GM23338 (cell line): ENCODE results near the gene PTPN7. TPM values are rescaled to one million over a fixed set of nuclear protein-coding genes. Genes with fewer than 3 reads are reported as not detected.

Experiments used
- ATAC-seq: fragments of 200-7000 bp; cut with Tn5 transposase; 3 replicates; pipeline ENCODE4 v1.9.1; 2020
- DNase-seq: peaks from one replicate; pipeline ENCODE4 v3.0.0-alpha.2; 2015; ENCODE audit warnings: low spot score
- H2AFZ ChIP-seq: fragments of 200-600 bp; sonication (generic); 2 replicates; pipeline ENCODE4 v1.8.0; 2016; ENCODE audit warnings: antibody characterized with exemption, mild to moderate bottlenecking, moderate library complexity
- H3F3A ChIP-seq: fragments of 200-600 bp; sonication (generic); replicated peaks from 2 replicates; pipeline ENCODE4 v1.8.0; 2017; ENCODE audit warnings: antibody characterized with exemption, mixed run types, low read depth
- H3K27ac ChIP-seq: fragments of 200-600 bp; sonication (generic); 2 replicates; pipeline ENCODE4 v1.6.1; 2016; ENCODE audit warnings: low read depth
- H3K27me3 ChIP-seq: fragments of 200-600 bp; sonication (generic); 2 replicates; pipeline ENCODE4 v1.8.0; 2016; ENCODE audit warnings: mild to moderate bottlenecking, mixed run types, moderate library complexity; ENCODE audit not compliant: insufficient read depth
- H3K36me3 ChIP-seq: fragments of 200-600 bp; sonication (generic); 2 replicates; pipeline ENCODE4 v1.8.0; 2016; ENCODE audit warnings: mild to moderate bottlenecking; ENCODE audit not compliant: insufficient read depth
- H3K4me1 ChIP-seq: fragments of 200-600 bp; sonication (generic); 2 replicates; pipeline ENCODE4 v1.8.0; 2016; ENCODE audit warnings: mild to moderate bottlenecking, moderate library complexity; ENCODE audit not compliant: insufficient read depth
- H3K4me2 ChIP-seq: fragments of 200-600 bp; sonication (generic); 2 replicates; pipeline ENCODE4 v1.7.1; 2017; ENCODE audit warnings: mixed run types
- H3K4me3 ChIP-seq: fragments of 200-600 bp; sonication (generic); 2 replicates; pipeline ENCODE4 v1.6.1; 2016; ENCODE audit warnings: mixed run types
- H3K79me2 ChIP-seq: fragments of 200-600 bp; sonication (generic); replicated peaks from 2 replicates; pipeline ENCODE4 v1.8.0; 2017; ENCODE audit warnings: mild to moderate bottlenecking; ENCODE audit not compliant: insufficient read depth
- H3K9me2 ChIP-seq: fragments of 200-600 bp; sonication (generic); 2 replicates; pipeline ENCODE4 v1.8.0; 2017; ENCODE audit not compliant: insufficient read depth
- H4K20me1 ChIP-seq: fragments of 200-600 bp; sonication (generic); replicated peaks from 2 replicates; pipeline ENCODE4 v1.8.0; 2017; ENCODE audit warnings: mild to moderate bottlenecking; ENCODE audit not compliant: insufficient read depth
- H3K27ac Mint-ChIP-seq: 2 replicates; pipeline ENCODE4 v1.8.0; 2020; ENCODE audit warnings: inconsistent platforms, mild to moderate bottlenecking, moderate library complexity, mixed read lengths
- H3K27me3 Mint-ChIP-seq: 3 replicates; pipeline ENCODE4 v1.8.0; 2022; ENCODE audit warnings: low read depth, mild to moderate bottlenecking, moderate library complexity, mixed read lengths, inconsistent platforms; ENCODE audit not compliant: insufficient read depth, poor library complexity
- H3K36me3 Mint-ChIP-seq: 3 replicates; pipeline ENCODE4 v1.8.0; 2021; ENCODE audit warnings: low read depth, mild to moderate bottlenecking, inconsistent platforms, moderate library complexity, mixed read lengths
- H3K4me1 Mint-ChIP-seq: 3 replicates; pipeline ENCODE4 v1.8.0; 2020; ENCODE audit warnings: mild to moderate bottlenecking, inconsistent platforms, mixed read lengths
- H3K4me3 Mint-ChIP-seq: 3 replicates; pipeline ENCODE4 v1.8.0; 2021; ENCODE audit warnings: moderate library complexity, mild to moderate bottlenecking, inconsistent platforms, mixed read lengths
- H3K9me3 Mint-ChIP-seq: 3 replicates; pipeline ENCODE4 v1.8.0; 2020; ENCODE audit warnings: moderate library complexity, mild to moderate bottlenecking, inconsistent platforms, mixed read lengths
- CREB1 ChIP-seq: fragments of 250-450 bp; sonication (Bioruptor Pico); IDR thresholded peaks from 2 replicates; pipeline ENCODE4 v1.5.0; 2020; ENCODE audit warnings: low read depth, mild to moderate bottlenecking, moderate library complexity
- EZH2 ChIP-seq: fragments of 200-600 bp; sonication (generic); IDR thresholded peaks from one replicate; pipeline ENCODE4 v1.8.0; 2017; ENCODE audit warnings: antibody characterized with exemption, mild to moderate bottlenecking, low read depth; ENCODE audit not compliant: unreplicated experiment
- JUNB ChIP-seq: IDR thresholded peaks from one replicate; pipeline ENCODE4 v1.6.1; 2016; ENCODE audit warnings: antibody characterized with exemption; ENCODE audit not compliant: unreplicated experiment
- NANOG ChIP-seq: IDR thresholded peaks from 2 replicates; pipeline ENCODE4 v1.6.1; 2016; ENCODE audit warnings: antibody characterized with exemption, borderline replicate concordance
- POLR2AphosphoS5 ChIP-seq: IDR thresholded peaks from 2 replicates; pipeline ENCODE4 v1.6.1; 2016; ENCODE audit warnings: antibody characterized with exemption, low read depth
- STAT1 ChIP-seq: IDR thresholded peaks from one replicate; pipeline ENCODE4 v1.6.1; 2016; ENCODE audit warnings: antibody characterized with exemption; ENCODE audit not compliant: unreplicated experiment
- ZNF331 ChIP-seq: fragments of 250-450 bp; sonication (Bioruptor Pico); IDR thresholded peaks from 2 replicates; pipeline ENCODE4 v1.5.0; 2020; ENCODE audit warnings: low read depth, mild to moderate bottlenecking, moderate library complexity
- polyA plus RNA-seq: library from polyadenylated mRNA; unstranded; fragments of >200 nt; fragmentation: Nextera tagmentation; extraction: Ambion mirVana; gene quantifications from 2 replicates; pipeline ENCODE4 v1.2.1, GENCODE V29; 2016
- total RNA-seq: library from RNA; depleted of rRNA; stranded (reverse); fragments of >200 nt; shearing (Covaris generic); gene quantifications from 2 replicates; pipeline ENCODE4 v1.2.3, GENCODE V29; 2014
- TF ChIP-seq, protein P1 (sequence below), 2 experiments: fragments of 200-600 bp in 1 of 2; sonication (generic) in 1 of 2; conservative IDR thresholded peaks; 2 replicates each; pipeline versions ENCODE4 v1.5.1 to v1.6.1; 2016 to 2017; ENCODE audit warnings: antibody characterized with exemption in 2 of 2, low read depth in 2 of 2, mild to moderate bottlenecking in 2 of 2, moderate library complexity in 1 of 2
- TF ChIP-seq, protein P2 (sequence below): IDR thresholded peaks from one replicate; pipeline ENCODE4 v1.6.1; 2018; ENCODE audit warnings: antibody characterized with exemption; ENCODE audit not compliant: unreplicated experiment
- TF ChIP-seq, protein P3 (sequence below): IDR thresholded peaks from 2 replicates; pipeline ENCODE4 v1.6.1; 2016; ENCODE audit warnings: antibody characterized with exemption

Gene PTPN7
- total and polyA plus RNA-seq, 2 experiments from 2014 or later: not detected

DNA sequence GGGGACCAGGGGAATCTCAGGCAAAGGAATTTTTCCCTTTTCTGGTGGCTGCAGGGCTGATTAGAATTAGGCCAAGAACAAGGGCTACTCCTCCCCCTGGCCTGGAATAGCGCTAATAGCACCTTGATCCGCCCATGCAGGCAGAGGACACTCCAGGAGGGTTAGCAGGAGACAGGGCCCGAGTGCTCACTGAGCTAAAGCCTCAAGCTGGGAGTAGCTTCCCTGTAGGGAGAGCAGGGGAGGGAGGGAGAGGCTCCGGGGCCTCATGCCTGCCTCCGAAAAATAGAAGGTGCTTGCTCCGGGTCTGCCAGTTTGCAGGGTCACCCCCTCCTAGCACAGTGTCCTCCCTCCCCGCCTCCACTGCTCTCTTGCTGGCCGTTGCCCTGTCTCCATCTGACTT is 3.8 kb downstream of the PTPN7 start (continued):
- TF ChIP-seq, protein P1, sequence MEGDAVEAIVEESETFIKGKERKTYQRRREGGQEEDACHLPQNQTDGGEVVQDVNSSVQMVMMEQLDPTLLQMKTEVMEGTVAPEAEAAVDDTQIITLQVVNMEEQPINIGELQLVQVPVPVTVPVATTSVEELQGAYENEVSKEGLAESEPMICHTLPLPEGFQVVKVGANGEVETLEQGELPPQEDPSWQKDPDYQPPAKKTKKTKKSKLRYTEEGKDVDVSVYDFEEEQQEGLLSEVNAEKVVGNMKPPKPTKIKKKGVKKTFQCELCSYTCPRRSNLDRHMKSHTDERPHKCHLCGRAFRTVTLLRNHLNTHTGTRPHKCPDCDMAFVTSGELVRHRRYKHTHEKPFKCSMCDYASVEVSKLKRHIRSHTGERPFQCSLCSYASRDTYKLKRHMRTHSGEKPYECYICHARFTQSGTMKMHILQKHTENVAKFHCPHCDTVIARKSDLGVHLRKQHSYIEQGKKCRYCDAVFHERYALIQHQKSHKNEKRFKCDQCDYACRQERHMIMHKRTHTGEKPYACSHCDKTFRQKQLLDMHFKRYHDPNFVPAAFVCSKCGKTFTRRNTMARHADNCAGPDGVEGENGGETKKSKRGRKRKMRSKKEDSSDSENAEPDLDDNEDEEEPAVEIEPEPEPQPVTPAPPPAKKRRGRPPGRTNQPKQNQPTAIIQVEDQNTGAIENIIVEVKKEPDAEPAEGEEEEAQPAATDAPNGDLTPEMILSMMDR (conservative IDR thresholded peaks at IDR 0.05; ENCODE audit: low read depth in 2 of 2): no peak
- TF ChIP-seq, protein P2, sequence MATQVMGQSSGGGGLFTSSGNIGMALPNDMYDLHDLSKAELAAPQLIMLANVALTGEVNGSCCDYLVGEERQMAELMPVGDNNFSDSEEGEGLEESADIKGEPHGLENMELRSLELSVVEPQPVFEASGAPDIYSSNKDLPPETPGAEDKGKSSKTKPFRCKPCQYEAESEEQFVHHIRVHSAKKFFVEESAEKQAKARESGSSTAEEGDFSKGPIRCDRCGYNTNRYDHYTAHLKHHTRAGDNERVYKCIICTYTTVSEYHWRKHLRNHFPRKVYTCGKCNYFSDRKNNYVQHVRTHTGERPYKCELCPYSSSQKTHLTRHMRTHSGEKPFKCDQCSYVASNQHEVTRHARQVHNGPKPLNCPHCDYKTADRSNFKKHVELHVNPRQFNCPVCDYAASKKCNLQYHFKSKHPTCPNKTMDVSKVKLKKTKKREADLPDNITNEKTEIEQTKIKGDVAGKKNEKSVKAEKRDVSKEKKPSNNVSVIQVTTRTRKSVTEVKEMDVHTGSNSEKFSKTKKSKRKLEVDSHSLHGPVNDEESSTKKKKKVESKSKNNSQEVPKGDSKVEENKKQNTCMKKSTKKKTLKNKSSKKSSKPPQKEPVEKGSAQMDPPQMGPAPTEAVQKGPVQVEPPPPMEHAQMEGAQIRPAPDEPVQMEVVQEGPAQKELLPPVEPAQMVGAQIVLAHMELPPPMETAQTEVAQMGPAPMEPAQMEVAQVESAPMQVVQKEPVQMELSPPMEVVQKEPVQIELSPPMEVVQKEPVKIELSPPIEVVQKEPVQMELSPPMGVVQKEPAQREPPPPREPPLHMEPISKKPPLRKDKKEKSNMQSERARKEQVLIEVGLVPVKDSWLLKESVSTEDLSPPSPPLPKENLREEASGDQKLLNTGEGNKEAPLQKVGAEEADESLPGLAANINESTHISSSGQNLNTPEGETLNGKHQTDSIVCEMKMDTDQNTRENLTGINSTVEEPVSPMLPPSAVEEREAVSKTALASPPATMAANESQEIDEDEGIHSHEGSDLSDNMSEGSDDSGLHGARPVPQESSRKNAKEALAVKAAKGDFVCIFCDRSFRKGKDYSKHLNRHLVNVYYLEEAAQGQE: no peak
- TF ChIP-seq ZNF331 (CRISPR knock-in tag): no peak
- TF ChIP-seq EZH2: no peak
- TF ChIP-seq STAT1: no peak
- TF ChIP-seq JUNB: no peak
- TF ChIP-seq CREB1: no peak

DNA sequence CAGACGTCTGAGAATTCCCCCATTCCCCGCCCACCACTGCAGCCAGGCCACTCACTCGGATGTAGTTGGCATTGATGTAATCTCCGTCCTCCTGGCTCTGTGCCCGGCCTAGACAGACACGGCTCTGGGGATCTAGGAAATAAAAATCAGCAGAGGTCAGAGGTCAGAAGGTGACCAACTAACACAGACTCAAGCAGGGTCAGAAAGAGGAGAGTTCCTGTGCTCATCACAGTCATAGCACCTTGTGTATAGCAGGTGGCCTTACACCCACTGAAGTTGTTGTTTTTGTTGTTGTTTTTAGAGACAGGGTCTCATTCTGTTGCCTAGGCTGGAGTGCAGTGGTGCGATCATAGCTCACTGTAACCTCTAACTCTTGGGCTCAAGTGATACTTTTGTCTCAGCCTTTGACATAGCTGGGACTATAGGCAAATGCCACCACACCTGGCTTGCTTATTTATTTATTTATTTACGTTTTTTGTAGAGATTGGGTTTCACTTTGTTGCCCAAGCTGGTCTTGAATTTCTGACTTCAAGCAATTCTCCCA is 4.9 kb downstream of the PTPN7 start:
- no peak for ATAC-seq
- no peak for TF ChIP-seq JUNB
- no peak for TF ChIP-seq POLR2AphosphoS5
- no peak for TF ChIP-seq NANOG
- TF ChIP-seq, protein P3, sequence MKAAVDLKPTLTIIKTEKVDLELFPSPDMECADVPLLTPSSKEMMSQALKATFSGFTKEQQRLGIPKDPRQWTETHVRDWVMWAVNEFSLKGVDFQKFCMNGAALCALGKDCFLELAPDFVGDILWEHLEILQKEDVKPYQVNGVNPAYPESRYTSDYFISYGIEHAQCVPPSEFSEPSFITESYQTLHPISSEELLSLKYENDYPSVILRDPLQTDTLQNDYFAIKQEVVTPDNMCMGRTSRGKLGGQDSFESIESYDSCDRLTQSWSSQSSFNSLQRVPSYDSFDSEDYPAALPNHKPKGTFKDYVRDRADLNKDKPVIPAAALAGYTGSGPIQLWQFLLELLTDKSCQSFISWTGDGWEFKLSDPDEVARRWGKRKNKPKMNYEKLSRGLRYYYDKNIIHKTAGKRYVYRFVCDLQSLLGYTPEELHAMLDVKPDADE: no peak
- TF ChIP-seq EZH2: no peak
- TF ChIP-seq, protein P2: no peak

More for the DNA sequence above, 4.9 kb downstream of the PTPN7 start:
- Histone ChIP-seq H4K20me1 (no peaks in the 10 kb centered on the region), H3K27me3 (no peaks in the 10 kb centered on the region), H3K4me3 (no peak overlapping the region), H3K4me2 (no peak overlapping the region), H3F3A (0 out of 2 replicates have a peak, but pooled peaks cover 5% of the 10 kb centered on the region), H3K9me2 (no peaks in the 10 kb centered on the region), H3K27ac (no peak overlapping the region), H3K4me1 (peaks cover 3% of the 10 kb centered on the region; the same call in 1 of the 2 replicates), H3K36me3 (no peaks in the 10 kb centered on the region), H2AFZ (no peak overlapping the region), H3K79me2 (no peaks in the 10 kb centered on the region)
- Mint-ChIP-seq H3K9me3 (peaks cover 3% of the 10 kb centered on the region; the same call in 2 of the 3 replicates), H3K4me1 (peaks cover 28% of the 10 kb centered on the region), H3K36me3 (no peaks in the 10 kb centered on the region), H3K27ac (no peak overlapping the region), H3K4me3 (no peak overlapping the region), H3K27me3 (peaks cover 10% of the 10 kb centered on the region)
- DNase-seq: no peak
